ENCODE measurements around the gene DOCK11.

- TF ChIP-seq CTCF (IDR thresholded peaks at IDR 0.05) = no peak
- TF ChIP-seq POLR2AphosphoS5 (IDR thresholded peaks at IDR 0.05) = no peak
Measured at GRCh38 chrX:118679290-118679689, 183.7 kb downstream of the DOCK11 start.
